NAMALWA (cell line): ENCODE results near the gene CMTM3.
"Not testable (repeated sequence)": the region's sequence is repeated elsewhere in the genome, so short reads cannot be mapped to it uniquely, and the experiment has no call there.

Source experiments
- DNase-seq: peaks from one replicate; pipeline ENCODE4 v3.0.0-alpha.2; 2015; ENCODE audit warnings: low spot score

The CMTM3 gene

GRCh38 chr16:66635406-66635805, 30.9 kb downstream of the CMTM3 start:
- no peak for DNase-seq

- DNase-seq: no peak
These were observed 31.7 kb downstream of the CMTM3 start for GRCh38 chr16:66636199-66636598.

- DNase-seq: no peak
These were observed 33.3 kb downstream of the CMTM3 start for GRCh38 chr16:66637806-66638205.

GRCh38 chr16:66639091-66639885, 34.8 kb downstream of the CMTM3 start:
- DNase-seq: no peak

GRCh38 chr16:66640724-66641314, 36.3 kb downstream of the CMTM3 start:
- DNase-seq: no peak

GRCh38 chr16:66641387-66641786, 36.9 kb downstream of the CMTM3 start:
- no peak for DNase-seq

- no peak for DNase-seq
These were observed 43.4 kb downstream of the CMTM3 start for GRCh38 chr16:66647866-66648265.

- DNase-seq: no peak
These were observed 44.7 kb downstream of the CMTM3 start for GRCh38 chr16:66649167-66649566.

GRCh38 chr16:66649636-66650205, 45.2 kb downstream of the CMTM3 start:
- no peak for DNase-seq

GRCh38 chr16:66650707-66651473, 46.4 kb downstream of the CMTM3 start:
- peak; percentile 91 for DNase-seq

GRCh38 chr16:66651474-66651765, 46.9 kb downstream of the CMTM3 start:
- DNase-seq: no peak

GRCh38 chr16:66651965-66652364, 47.5 kb downstream of the CMTM3 start:
- DNase-seq: no peak

GRCh38 chr16:66652661-66653360, 48.3 kb downstream of the CMTM3 start:
- no peak for DNase-seq

- DNase-seq: no peak
These were observed 49.3 kb downstream of the CMTM3 start for GRCh38 chr16:66653581-66654350.

- no peak for DNase-seq
These were observed 52.0 kb downstream of the CMTM3 start for GRCh38 chr16:66656547-66656946.

GRCh38 chr16:66658143-66658859, 53.8 kb downstream of the CMTM3 start:
- DNase-seq: no peak

GRCh38 chr16:66658860-66659190, 54.3 kb downstream of the CMTM3 start:
- DNase-seq: no peak

- DNase-seq: no peak
These were observed 56.1 kb downstream of the CMTM3 start for GRCh38 chr16:66660422-66661209.

- DNase-seq: no peak
These were observed 56.7 kb downstream of the CMTM3 start for GRCh38 chr16:66661210-66661560.

- not testable (repeated sequence) for DNase-seq
These were observed 57.3 kb downstream of the CMTM3 start for GRCh38 chr16:66661671-66662346.
